GM23338 (cell line): ENCODE measurements around the gene TEDC2. TPM values are rescaled to one million over a fixed set of nuclear protein-coding genes. Genes with fewer than 3 reads are reported as not detected.

Source experiments
- ATAC-seq: fragments of 200-7000 bp; cut with Tn5 transposase; 3 replicates; pipeline ENCODE4 v1.9.1; 2020
- DNase-seq: peaks from one replicate; pipeline ENCODE4 v3.0.0-alpha.2; 2015; ENCODE audit warnings: low spot score
- H2AFZ ChIP-seq: fragments of 200-600 bp; sonication (generic); 2 replicates; pipeline ENCODE4 v1.8.0; 2016; ENCODE audit warnings: antibody characterized with exemption, mild to moderate bottlenecking, moderate library complexity
- H3F3A ChIP-seq: fragments of 200-600 bp; sonication (generic); replicated peaks from 2 replicates; pipeline ENCODE4 v1.8.0; 2017; ENCODE audit warnings: antibody characterized with exemption, mixed run types, low read depth
- H3K27ac ChIP-seq: fragments of 200-600 bp; sonication (generic); 2 replicates; pipeline ENCODE4 v1.6.1; 2016; ENCODE audit warnings: low read depth
- H3K27me3 ChIP-seq: fragments of 200-600 bp; sonication (generic); 2 replicates; pipeline ENCODE4 v1.8.0; 2016; ENCODE audit warnings: mild to moderate bottlenecking, mixed run types, moderate library complexity; ENCODE audit not compliant: insufficient read depth
- H3K36me3 ChIP-seq: fragments of 200-600 bp; sonication (generic); 2 replicates; pipeline ENCODE4 v1.8.0; 2016; ENCODE audit warnings: mild to moderate bottlenecking; ENCODE audit not compliant: insufficient read depth
- H3K4me1 ChIP-seq: fragments of 200-600 bp; sonication (generic); 2 replicates; pipeline ENCODE4 v1.8.0; 2016; ENCODE audit warnings: mild to moderate bottlenecking, moderate library complexity; ENCODE audit not compliant: insufficient read depth
- H3K4me2 ChIP-seq: fragments of 200-600 bp; sonication (generic); 2 replicates; pipeline ENCODE4 v1.7.1; 2017; ENCODE audit warnings: mixed run types
- H3K4me3 ChIP-seq: fragments of 200-600 bp; sonication (generic); 2 replicates; pipeline ENCODE4 v1.6.1; 2016; ENCODE audit warnings: mixed run types
- H3K79me2 ChIP-seq: fragments of 200-600 bp; sonication (generic); replicated peaks from 2 replicates; pipeline ENCODE4 v1.8.0; 2017; ENCODE audit warnings: mild to moderate bottlenecking; ENCODE audit not compliant: insufficient read depth
- H3K9me2 ChIP-seq: fragments of 200-600 bp; sonication (generic); 2 replicates; pipeline ENCODE4 v1.8.0; 2017; ENCODE audit not compliant: insufficient read depth
- H4K20me1 ChIP-seq: fragments of 200-600 bp; sonication (generic); replicated peaks from 2 replicates; pipeline ENCODE4 v1.8.0; 2017; ENCODE audit warnings: mild to moderate bottlenecking; ENCODE audit not compliant: insufficient read depth
- H3K27ac Mint-ChIP-seq: 2 replicates; pipeline ENCODE4 v1.8.0; 2020; ENCODE audit warnings: inconsistent platforms, mild to moderate bottlenecking, moderate library complexity, mixed read lengths
- H3K27me3 Mint-ChIP-seq: 3 replicates; pipeline ENCODE4 v1.8.0; 2022; ENCODE audit warnings: low read depth, mild to moderate bottlenecking, moderate library complexity, mixed read lengths, inconsistent platforms; ENCODE audit not compliant: insufficient read depth, poor library complexity
- H3K36me3 Mint-ChIP-seq: 3 replicates; pipeline ENCODE4 v1.8.0; 2021; ENCODE audit warnings: low read depth, mild to moderate bottlenecking, inconsistent platforms, moderate library complexity, mixed read lengths
- H3K4me1 Mint-ChIP-seq: 3 replicates; pipeline ENCODE4 v1.8.0; 2020; ENCODE audit warnings: mild to moderate bottlenecking, inconsistent platforms, mixed read lengths
- H3K4me3 Mint-ChIP-seq: 3 replicates; pipeline ENCODE4 v1.8.0; 2021; ENCODE audit warnings: moderate library complexity, mild to moderate bottlenecking, inconsistent platforms, mixed read lengths
- H3K9me3 Mint-ChIP-seq: 3 replicates; pipeline ENCODE4 v1.8.0; 2020; ENCODE audit warnings: moderate library complexity, mild to moderate bottlenecking, inconsistent platforms, mixed read lengths
- CREB1 ChIP-seq: fragments of 250-450 bp; sonication (Bioruptor Pico); IDR thresholded peaks from 2 replicates; pipeline ENCODE4 v1.5.0; 2020; ENCODE audit warnings: low read depth, mild to moderate bottlenecking, moderate library complexity
- CTCF ChIP-seq, 2 experiments: fragments of 200-600 bp in 1 of 2; sonication (generic) in 1 of 2; conservative IDR thresholded peaks; 2 replicates each; pipeline versions ENCODE4 v1.5.1 to v1.6.1; 2016 to 2017; ENCODE audit warnings: antibody characterized with exemption in 2 of 2, low read depth in 2 of 2, mild to moderate bottlenecking in 2 of 2, moderate library complexity in 1 of 2
- ETS1 ChIP-seq: IDR thresholded peaks from 2 replicates; pipeline ENCODE4 v1.6.1; 2016; ENCODE audit warnings: antibody characterized with exemption
- EZH2 ChIP-seq: fragments of 200-600 bp; sonication (generic); IDR thresholded peaks from one replicate; pipeline ENCODE4 v1.8.0; 2017; ENCODE audit warnings: antibody characterized with exemption, mild to moderate bottlenecking, low read depth; ENCODE audit not compliant: unreplicated experiment
- EZH2phosphoT487 ChIP-seq: fragments of 200-600 bp; sonication (generic); IDR thresholded peaks from one replicate; pipeline ENCODE4 v1.8.1; 2018; ENCODE audit warnings: antibody characterized with exemption; ENCODE audit not compliant: unreplicated experiment
- JUNB ChIP-seq: IDR thresholded peaks from one replicate; pipeline ENCODE4 v1.6.1; 2016; ENCODE audit warnings: antibody characterized with exemption; ENCODE audit not compliant: unreplicated experiment
- NANOG ChIP-seq: IDR thresholded peaks from 2 replicates; pipeline ENCODE4 v1.6.1; 2016; ENCODE audit warnings: antibody characterized with exemption, borderline replicate concordance
- POLR2AphosphoS5 ChIP-seq: IDR thresholded peaks from 2 replicates; pipeline ENCODE4 v1.6.1; 2016; ENCODE audit warnings: antibody characterized with exemption, low read depth
- REST ChIP-seq: IDR thresholded peaks from one replicate; pipeline ENCODE4 v1.6.1; 2018; ENCODE audit warnings: antibody characterized with exemption; ENCODE audit not compliant: unreplicated experiment
- STAT1 ChIP-seq: IDR thresholded peaks from one replicate; pipeline ENCODE4 v1.6.1; 2016; ENCODE audit warnings: antibody characterized with exemption; ENCODE audit not compliant: unreplicated experiment
- ZNF114 ChIP-seq: fragments of 250-450 bp; sonication (Bioruptor Pico); IDR thresholded peaks from 2 replicates; pipeline ENCODE4 v1.5.0; 2020; ENCODE audit warnings: mild to moderate bottlenecking, moderate library complexity
- ZNF331 ChIP-seq: fragments of 250-450 bp; sonication (Bioruptor Pico); IDR thresholded peaks from 2 replicates; pipeline ENCODE4 v1.5.0; 2020; ENCODE audit warnings: low read depth, mild to moderate bottlenecking, moderate library complexity
- polyA plus RNA-seq: library from polyadenylated mRNA; unstranded; fragments of >200 nt; fragmentation: Nextera tagmentation; extraction: Ambion mirVana; gene quantifications from 2 replicates; pipeline ENCODE4 v1.2.1, GENCODE V29; 2016
- total RNA-seq: library from RNA; depleted of rRNA; stranded (reverse); fragments of >200 nt; shearing (Covaris generic); gene quantifications from 2 replicates; pipeline ENCODE4 v1.2.3, GENCODE V29; 2014

TEDC2 gene
- total and polyA plus RNA-seq, 2 experiments from 2014 or later = 50.6 to 98.9 TPM

GRCh38 chr16:2469399-2470233, 9.7 kb downstream of the TEDC2 start:
- peak overlapping the region; percentile 71; the same call in 1 of the 2 replicates for H3K4me3 ChIP-seq
- H3K79me2 ChIP-seq = no peaks in the 10 kb centered on the region
- TF ChIP-seq JUNB (no peak), ZNF331 (CRISPR knock-in tag) (no peak), POLR2AphosphoS5 (no peak), STAT1 (no peak), REST (no peak), ETS1 (no peak), EZH2phosphoT487 (no peak), CREB1 (CRISPR knock-in tag) (no peak), EZH2 (no peak), NANOG (no peak), ZNF114 (CRISPR knock-in tag) (no peak), CTCF (conservative IDR thresholded peaks at IDR 0.05; ENCODE audit: low read depth in 2 of 2) (no peak)
- Mint-ChIP-seq H3K4me1 (peaks cover 18% of the 10 kb centered on the region), H3K9me3 (no peaks in the 10 kb centered on the region), H3K4me3 (peak overlapping the region; percentile 32; the same call in 1 of the 3 replicates), H3K27ac (no peak overlapping the region), H3K27me3 (peaks cover 53% of the 10 kb centered on the region), H3K36me3 (peaks cover 2% of the 10 kb centered on the region; the same call in 1 of the 3 replicates)
- no peaks in the 10 kb centered on the region for H3K9me2 ChIP-seq
- no peak overlapping the region; the same call in 1 of the 2 replicates for H2AFZ ChIP-seq
- no peak for DNase-seq
- no peaks in the 10 kb centered on the region for H4K20me1 ChIP-seq
- peaks cover 15% of the 10 kb centered on the region for H3K4me1 ChIP-seq
- no peak overlapping the region for H3K27ac ChIP-seq
- peaks cover 26% of the 10 kb centered on the region for H3F3A ChIP-seq
- H3K4me2 ChIP-seq = peak overlapping the region; percentile 95
- ATAC-seq = no peak
- no peaks in the 10 kb centered on the region for H3K36me3 ChIP-seq
- peaks cover 65% of the 10 kb centered on the region for H3K27me3 ChIP-seq
